ENCODE data around the gene SLC2A4.
"Not testable (repeated sequence)": the region's sequence is repeated elsewhere in the genome, so short reads cannot be mapped to it uniquely, and the experiment has no call there.

SLC2A4 gene

DNA sequence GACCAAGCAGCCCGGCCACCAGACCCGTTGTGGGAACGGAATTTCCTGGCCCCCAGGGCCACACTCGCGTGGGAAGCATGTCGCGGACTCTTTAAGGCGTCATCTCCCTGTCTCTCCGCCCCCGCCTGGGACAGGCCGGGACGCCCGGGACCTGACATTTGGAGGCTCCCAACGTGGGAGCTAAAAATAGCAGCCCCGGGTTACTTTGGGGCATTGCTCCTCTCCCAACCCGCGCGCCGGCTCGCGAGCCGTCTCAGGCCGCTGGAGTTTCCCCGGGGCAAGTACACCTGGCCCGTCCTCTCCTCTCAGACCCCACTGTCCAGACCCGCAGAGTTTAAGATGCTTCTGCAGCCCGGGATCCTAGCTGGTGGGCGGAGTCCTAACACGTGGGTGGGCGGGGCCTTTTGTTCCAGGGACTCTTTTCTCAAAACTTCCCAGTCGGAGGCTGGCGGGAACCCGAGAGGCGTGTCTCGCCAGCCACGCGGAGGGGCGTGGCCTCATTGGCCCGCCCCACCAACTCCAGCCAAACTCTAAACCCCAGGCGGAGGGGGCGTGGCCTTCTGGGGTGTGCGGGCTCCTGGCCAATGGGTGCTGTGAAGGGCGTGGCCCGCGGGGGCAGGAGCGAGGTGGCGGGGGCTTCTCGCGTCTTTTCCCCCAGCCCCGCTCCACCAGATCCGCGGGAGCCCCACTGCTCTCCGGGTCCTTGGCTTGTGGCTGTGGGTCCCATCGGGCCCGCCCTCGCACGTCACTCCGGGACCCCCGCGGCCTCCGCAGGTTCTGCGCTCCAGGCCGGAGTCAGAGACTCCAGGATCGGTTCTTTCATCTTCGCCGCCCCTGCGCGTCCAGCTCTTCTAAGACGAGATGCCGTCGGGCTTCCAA is at the start of gene SLC2A4:
Gene SLC2A4, plus strand, starts transcription at position 645 of the 879 bp plus-strand sequence. Its CDS starts 217 bp downstream, at position 862.
- DNase-seq = peak; percentile 74

GRCh38 chr17:7232114-7232513 is 49.4 kb upstream of the SLC2A4 start:
- no peak for DNase-seq

GRCh38 chr17:7233701-7234082 is 47.8 kb upstream of the SLC2A4 start:
- DNase-seq = no peak

- DNase-seq = peak; percentile 60
Measured at GRCh38 chr17:7234083-7234951, 47.2 kb upstream of the SLC2A4 start, which contains the start of gene DVL2. Gene DVL2, minus strand, starts transcription at chr17:7234517. Its CDS starts 255 bp downstream, at chr17:7234262.

- DNase-seq = no peak
Measured at GRCh38 chr17:7235693-7236665, 45.5 kb upstream of the SLC2A4 start.

GRCh38 chr17:7236808-7237207 is 44.7 kb upstream of the SLC2A4 start:
- no peak for DNase-seq

- no peak for DNase-seq
Measured at GRCh38 chr17:7237266-7237760, 44.2 kb upstream of the SLC2A4 start.

- DNase-seq = peak; percentile 29
Measured at GRCh38 chr17:7237761-7238419, 43.6 kb upstream of the SLC2A4 start.

GRCh38 chr17:7238420-7239090 is 43.0 kb upstream of the SLC2A4 start:
- no peak for DNase-seq

DNA sequence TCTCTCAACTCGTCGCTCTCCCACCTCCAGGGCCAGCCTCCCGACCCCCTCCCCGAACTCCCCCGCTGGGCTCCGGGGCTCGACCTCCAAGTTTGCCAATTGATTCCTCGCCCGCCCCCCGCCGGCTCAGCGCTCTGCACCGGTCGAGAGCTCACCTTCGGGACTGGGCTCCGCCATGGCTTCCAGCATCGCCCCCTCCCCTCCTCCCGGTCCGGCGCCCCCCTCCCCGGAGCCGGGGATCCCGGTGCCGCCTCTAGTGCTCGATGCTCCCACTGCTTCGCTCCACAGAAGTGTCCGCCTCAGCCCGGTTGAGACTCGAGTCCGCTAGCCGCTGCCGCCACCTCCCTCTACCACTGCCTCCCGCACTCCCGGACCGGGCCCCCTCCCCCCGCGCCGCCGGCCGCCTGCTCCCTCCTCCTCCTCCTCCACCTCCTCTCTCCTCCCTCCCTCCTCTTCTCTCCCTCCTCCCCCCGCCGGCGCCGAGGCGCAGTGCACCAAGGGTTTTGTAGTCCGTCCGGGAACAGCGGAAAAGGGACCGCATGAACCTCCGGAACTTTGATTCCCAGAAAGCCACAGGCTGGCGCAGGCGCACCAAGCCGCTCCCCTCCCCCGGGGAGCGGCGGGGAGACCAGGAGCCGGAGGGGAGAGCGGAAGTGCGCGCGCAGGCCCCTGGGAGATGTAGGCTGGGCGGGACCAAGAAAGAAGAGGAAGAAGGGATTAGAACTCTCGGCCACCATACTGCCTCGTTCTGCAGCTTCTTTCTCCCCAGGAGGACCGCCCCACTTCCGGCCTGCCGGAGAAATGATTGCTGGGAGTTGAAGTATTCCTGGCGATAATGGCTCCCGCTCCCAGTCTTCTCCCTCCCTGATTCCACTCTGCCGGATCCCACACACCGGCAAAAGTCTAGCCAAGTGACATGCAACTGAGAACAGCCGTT is 42.2 kb upstream of the SLC2A4 start, which contains the start of gene PHF23:
Gene PHF23, minus strand, starts transcription at position 367 of the 937 bp plus-strand sequence. Its CDS starts 178 bp downstream, at position 189.
- peak; percentile 93 for DNase-seq

- no peak for DNase-seq
Measured at GRCh38 chr17:7240375-7240774, 41.1 kb upstream of the SLC2A4 start.

GRCh38 chr17:7241090-7241733 is 40.3 kb upstream of the SLC2A4 start:
- DNase-seq = no peak

DNA sequence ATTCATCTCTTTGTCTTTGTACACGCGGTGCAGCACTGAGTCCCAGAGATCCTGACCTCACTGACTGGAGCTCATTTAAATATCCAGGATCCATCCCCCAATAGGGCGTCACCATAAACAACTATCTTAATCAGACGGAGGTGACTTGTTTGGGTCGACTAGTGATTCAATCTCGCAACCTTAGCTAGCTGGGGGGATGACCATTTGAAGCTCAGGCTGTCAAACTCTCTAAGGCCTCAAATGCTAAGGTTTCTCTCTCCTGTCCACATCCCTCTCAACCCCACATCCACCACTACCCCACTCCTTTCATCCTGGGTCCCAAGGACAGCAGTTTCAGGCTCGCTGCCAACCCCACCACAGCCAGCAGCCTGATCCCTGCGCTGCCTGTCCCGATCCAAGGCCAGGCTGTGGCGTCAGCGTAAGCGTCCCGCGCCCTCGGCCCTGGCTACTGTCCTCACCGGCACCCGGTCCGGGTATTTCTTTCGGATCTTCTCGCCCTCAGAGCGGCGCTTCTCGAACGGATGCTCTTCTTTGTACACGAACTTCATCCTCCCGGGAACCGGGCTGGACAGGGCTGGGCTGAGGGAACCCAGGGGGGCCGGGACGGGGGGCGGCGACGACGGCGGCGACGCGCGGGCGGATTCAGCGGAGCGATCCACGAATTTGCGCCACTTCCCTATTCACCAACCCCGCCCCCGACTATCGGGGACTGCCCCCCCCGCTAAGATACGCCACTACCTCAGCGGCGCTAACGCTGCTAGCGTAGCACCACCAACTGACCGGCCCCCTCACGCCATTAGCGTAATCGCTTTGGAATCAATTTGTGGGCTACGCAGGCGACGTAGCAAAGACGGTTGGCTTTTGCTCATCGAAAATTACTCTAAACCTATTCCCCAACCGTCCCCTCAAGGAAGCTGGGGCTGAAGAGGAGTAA is 39.5 kb upstream of the SLC2A4 start, which contains the start of gene GABARAP:
Gene GABARAP, minus strand, starts transcription at position 667 of the 934 bp plus-strand sequence. Its CDS starts 119 bp downstream, at position 548.
- DNase-seq = peak; percentile 64

DNA sequence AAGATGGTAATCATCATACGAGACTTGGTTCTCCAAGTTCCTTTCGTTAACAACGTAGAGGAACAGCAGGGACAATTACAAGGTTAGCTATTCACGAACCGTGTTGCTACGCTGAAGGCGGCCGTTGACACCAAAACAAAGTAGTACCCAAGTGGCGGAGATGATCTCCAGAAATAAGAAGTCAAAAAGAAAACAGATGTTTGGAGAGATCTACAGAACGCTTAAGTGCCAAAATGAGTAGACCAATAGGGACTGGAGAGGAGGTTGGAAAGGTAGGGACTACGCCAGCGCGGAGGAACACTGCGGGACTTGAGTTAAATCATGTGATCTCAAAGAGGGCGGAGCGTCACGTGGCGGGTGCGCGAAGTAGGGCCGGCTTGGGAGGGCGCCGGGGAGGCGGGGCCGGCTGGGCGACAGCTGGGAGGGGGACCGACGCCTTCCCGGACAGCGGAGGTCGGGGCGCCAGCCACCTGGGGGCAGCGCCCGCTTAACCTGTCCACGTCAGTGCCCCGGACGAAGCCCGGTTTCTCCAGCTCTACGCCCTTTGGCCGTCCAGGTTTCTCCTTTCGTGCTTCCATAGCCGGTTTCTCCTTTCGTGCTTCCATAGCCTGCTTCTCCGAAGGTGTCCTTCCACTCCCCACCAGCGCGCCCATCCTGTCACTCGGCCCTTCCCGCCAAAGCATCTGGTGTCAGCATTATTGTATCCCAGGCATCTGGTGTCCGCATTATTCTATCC is 38.6 kb upstream of the SLC2A4 start:
- DNase-seq = peak; percentile 79

- no peak for DNase-seq
Measured at GRCh38 chr17:7243453-7243729, 38.1 kb upstream of the SLC2A4 start.

DNA sequence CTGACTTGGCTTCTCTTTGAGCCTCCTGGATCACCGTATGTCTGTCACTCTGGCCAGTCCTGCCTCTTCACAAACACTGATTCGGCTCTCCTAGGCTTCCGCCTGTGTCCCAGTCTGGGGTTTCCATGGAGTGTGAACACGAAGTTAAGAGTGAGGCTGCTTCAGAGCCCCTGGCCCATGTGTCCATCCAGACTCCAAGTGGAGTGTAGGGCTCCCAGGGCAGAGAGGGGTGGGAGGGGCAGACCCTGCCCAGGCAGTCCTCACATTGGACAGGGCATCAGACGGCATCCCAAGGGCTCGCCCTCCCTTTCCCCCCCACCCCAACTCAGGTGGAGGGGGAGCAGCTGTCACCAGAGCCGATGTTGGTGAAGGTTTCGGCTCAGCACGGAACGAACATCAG is 37.7 kb upstream of the SLC2A4 start:
- not testable (repeated sequence) for DNase-seq

- no peak for DNase-seq
Measured at GRCh38 chr17:7246779-7247178, 34.7 kb upstream of the SLC2A4 start.

Measured in NCI-H774 (cell line).